ENCODE measurements around the gene BEAN1.

Gene BEAN1

GRCh38 chr16:66517586-66518263 is 90.6 kb downstream of the BEAN1 start:
- TF ChIP-seq MYC (IDR thresholded peaks at IDR 0.05; ENCODE audit: low read depth, low read length), result no peak
- TF ChIP-seq CTCF (IDR thresholded peaks at IDR 0.05; ENCODE audit: low read depth, low read length), result no peak
- TF ChIP-seq POLR2A (IDR thresholded peaks at IDR 0.05; ENCODE audit: extremely low read depth, insufficient read length), result no peak
- TF ChIP-seq MAX (IDR thresholded peaks at IDR 0.05; ENCODE audit: low read depth, low read length), result no peak
- peak; percentile 73 for DNase-seq (ENCODE audit: low read depth)
- peak overlapping the region; percentile 58 for H3K4me3 ChIP-seq (ENCODE audit: low read depth, low read length)

GRCh38 chr16:66519482-66520373 is 92.6 kb downstream of the BEAN1 start:
- TF ChIP-seq POLR2A (IDR thresholded peaks at IDR 0.05; ENCODE audit: extremely low read depth, insufficient read length) (no peak), CTCF (IDR thresholded peaks at IDR 0.05; ENCODE audit: low read depth, low read length) (no peak), MYC (IDR thresholded peaks at IDR 0.05; ENCODE audit: low read depth, low read length) (no peak), MAX (IDR thresholded peaks at IDR 0.05; ENCODE audit: low read depth, low read length) (no peak)
- no peak overlapping the region for H3K4me3 ChIP-seq (ENCODE audit: low read depth, low read length)
- no peak for DNase-seq (ENCODE audit: low read depth)

GRCh38 chr16:66520406-66521170 is 93.5 kb downstream of the BEAN1 start:
- no peak overlapping the region for H3K4me3 ChIP-seq (ENCODE audit: low read depth, low read length)
- TF ChIP-seq MYC (IDR thresholded peaks at IDR 0.05; ENCODE audit: low read depth, low read length), result no peak
- no peak; the same call in 1 of the 2 replicates for TF ChIP-seq MAX (IDR thresholded peaks at IDR 0.05; ENCODE audit: low read depth, low read length)
- no peak for TF ChIP-seq CTCF (IDR thresholded peaks at IDR 0.05; ENCODE audit: low read depth, low read length)
- TF ChIP-seq POLR2A (IDR thresholded peaks at IDR 0.05; ENCODE audit: extremely low read depth, insufficient read length), result no peak
- peak; percentile 80 for DNase-seq (ENCODE audit: low read depth)

GRCh38 chr16:66521252-66521713 is 94.2 kb downstream of the BEAN1 start:
- H3K4me3 ChIP-seq (ENCODE audit: low read depth, low read length), result no peak overlapping the region
- TF ChIP-seq MYC (IDR thresholded peaks at IDR 0.05; ENCODE audit: low read depth, low read length) (no peak), MAX (IDR thresholded peaks at IDR 0.05; ENCODE audit: low read depth, low read length) (no peak), CTCF (IDR thresholded peaks at IDR 0.05; ENCODE audit: low read depth, low read length) (no peak), POLR2A (IDR thresholded peaks at IDR 0.05; ENCODE audit: extremely low read depth, insufficient read length) (no peak)
- DNase-seq (ENCODE audit: low read depth), result no peak

- peak; percentile 97 for DNase-seq (ENCODE audit: low read depth)
- H3K4me3 ChIP-seq (ENCODE audit: low read depth, low read length), result no peak overlapping the region
- TF ChIP-seq CTCF (IDR thresholded peaks at IDR 0.05; ENCODE audit: low read depth, low read length) (no peak), MYC (IDR thresholded peaks at IDR 0.05; ENCODE audit: low read depth, low read length) (peak; percentile 27; the same call in 1 of the 2 replicates), POLR2A (IDR thresholded peaks at IDR 0.05; ENCODE audit: extremely low read depth, insufficient read length) (no peak), MAX (IDR thresholded peaks at IDR 0.05; ENCODE audit: low read depth, low read length) (peak; percentile 58)
Measured at GRCh38 chr16:66521951-66522771, 95.1 kb downstream of the BEAN1 start.

Measured in NB4 (cell line).